ENCODE results near the gene LHFPL3.
"Not testable (repeated sequence)": the region's sequence is repeated elsewhere in the genome, so short reads cannot be mapped to it uniquely, and the experiment has no call there.

The LHFPL3 gene

GRCh38 chr7:104928721-104929400 is 600.5 kb downstream of the LHFPL3 start:
- Histone ChIP-seq H3K27me3 (ENCODE audit: control insufficient read depth, insufficient read depth, low read length) (no peaks in the 10 kb centered on the region), H3K4me2 (ENCODE audit: low read length) (no peak overlapping the region), H3K36me3 (ENCODE audit: insufficient read depth, low read length) (no peaks in the 10 kb centered on the region), H3K9ac (ENCODE audit: low read depth, low read length) (no peak overlapping the region), H3K4me3 (ENCODE audit: low read length) (no peak overlapping the region), H3K4me1 (ENCODE audit: control insufficient read depth, insufficient read depth, low read length) (no peaks in the 10 kb centered on the region), H3K9me3 (replicated peaks; ENCODE audit: low read length) (no peaks in the 10 kb centered on the region)

GRCh38 chr7:104929921-104930320 is 601.5 kb downstream of the LHFPL3 start:
- no peaks in the 10 kb centered on the region for H3K27me3 ChIP-seq (ENCODE audit: control insufficient read depth, insufficient read depth, low read length)
- no peaks in the 10 kb centered on the region for H3K36me3 ChIP-seq (ENCODE audit: insufficient read depth, low read length)
- no peak overlapping the region for H3K9ac ChIP-seq (ENCODE audit: low read depth, low read length)
- no peaks in the 10 kb centered on the region for H3K4me1 ChIP-seq (ENCODE audit: control insufficient read depth, insufficient read depth, low read length)
- H3K4me2 ChIP-seq (ENCODE audit: low read length): no peak overlapping the region
- no peak overlapping the region for H3K4me3 ChIP-seq (ENCODE audit: low read length)
- H3K9me3 ChIP-seq (replicated peaks; ENCODE audit: low read length): no peaks in the 10 kb centered on the region

- Histone ChIP-seq H3K9me3 (replicated peaks; ENCODE audit: low read length) (no peaks in the 10 kb centered on the region), H3K36me3 (ENCODE audit: insufficient read depth, low read length) (no peaks in the 10 kb centered on the region), H3K27me3 (ENCODE audit: control insufficient read depth, insufficient read depth, low read length) (no peaks in the 10 kb centered on the region), H3K4me2 (ENCODE audit: low read length) (no peak overlapping the region), H3K4me1 (ENCODE audit: control insufficient read depth, insufficient read depth, low read length) (no peaks in the 10 kb centered on the region), H3K4me3 (ENCODE audit: low read length) (no peak overlapping the region), H3K9ac (ENCODE audit: low read depth, low read length) (no peak overlapping the region)
Measured at GRCh38 chr7:104931181-104931781, 602.9 kb downstream of the LHFPL3 start.

- Histone ChIP-seq H3K4me1 (ENCODE audit: control insufficient read depth, insufficient read depth, low read length) (no peaks in the 10 kb centered on the region), H3K27me3 (ENCODE audit: control insufficient read depth, insufficient read depth, low read length) (no peaks in the 10 kb centered on the region), H3K9ac (ENCODE audit: low read depth, low read length) (no peak overlapping the region), H3K36me3 (ENCODE audit: insufficient read depth, low read length) (no peaks in the 10 kb centered on the region), H3K4me2 (ENCODE audit: low read length) (no peak overlapping the region), H3K4me3 (ENCODE audit: low read length) (no peak overlapping the region), H3K9me3 (replicated peaks; ENCODE audit: low read length) (no peaks in the 10 kb centered on the region)
Measured at GRCh38 chr7:104933022-104933421, 604.6 kb downstream of the LHFPL3 start.

- Histone ChIP-seq H3K27me3 (ENCODE audit: control insufficient read depth, insufficient read depth, low read length) (no peaks in the 10 kb centered on the region), H3K4me2 (ENCODE audit: low read length) (no peak overlapping the region), H3K9me3 (replicated peaks; ENCODE audit: low read length) (no peaks in the 10 kb centered on the region), H3K36me3 (ENCODE audit: insufficient read depth, low read length) (no peaks in the 10 kb centered on the region), H3K4me3 (ENCODE audit: low read length) (no peak overlapping the region), H3K9ac (ENCODE audit: low read depth, low read length) (no peak overlapping the region), H3K4me1 (ENCODE audit: control insufficient read depth, insufficient read depth, low read length) (no peaks in the 10 kb centered on the region)
Measured at GRCh38 chr7:104933521-104933988, 605.2 kb downstream of the LHFPL3 start.

GRCh38 chr7:104934665-104935064 is 606.3 kb downstream of the LHFPL3 start:
- Histone ChIP-seq H3K9me3 (replicated peaks; ENCODE audit: low read length) (no peaks in the 10 kb centered on the region), H3K36me3 (ENCODE audit: insufficient read depth, low read length) (no peaks in the 10 kb centered on the region), H3K27me3 (ENCODE audit: control insufficient read depth, insufficient read depth, low read length) (no peaks in the 10 kb centered on the region), H3K4me2 (ENCODE audit: low read length) (no peak overlapping the region), H3K4me3 (ENCODE audit: low read length) (no peak overlapping the region), H3K9ac (ENCODE audit: low read depth, low read length) (no peak overlapping the region), H3K4me1 (ENCODE audit: control insufficient read depth, insufficient read depth, low read length) (no peaks in the 10 kb centered on the region)

- no peaks in the 10 kb centered on the region for H3K4me1 ChIP-seq (ENCODE audit: control insufficient read depth, insufficient read depth, low read length)
- no peak overlapping the region for H3K4me3 ChIP-seq (ENCODE audit: low read length)
- H3K9ac ChIP-seq (ENCODE audit: low read depth, low read length): no peak overlapping the region
- H3K9me3 ChIP-seq (replicated peaks; ENCODE audit: low read length): no peaks in the 10 kb centered on the region
- H3K27me3 ChIP-seq (ENCODE audit: control insufficient read depth, insufficient read depth, low read length): no peaks in the 10 kb centered on the region
- H3K36me3 ChIP-seq (ENCODE audit: insufficient read depth, low read length): no peaks in the 10 kb centered on the region
- H3K4me2 ChIP-seq (ENCODE audit: low read length): no peak overlapping the region
Measured at GRCh38 chr7:104935276-104935675, 606.9 kb downstream of the LHFPL3 start.

GRCh38 chr7:104936546-104936945 is 608.1 kb downstream of the LHFPL3 start:
- no peaks in the 10 kb centered on the region for H3K9me3 ChIP-seq (replicated peaks; ENCODE audit: low read length)
- no peak overlapping the region for H3K4me3 ChIP-seq (ENCODE audit: low read length)
- no peaks in the 10 kb centered on the region for H3K27me3 ChIP-seq (ENCODE audit: control insufficient read depth, insufficient read depth, low read length)
- no peak overlapping the region for H3K9ac ChIP-seq (ENCODE audit: low read depth, low read length)
- no peaks in the 10 kb centered on the region for H3K36me3 ChIP-seq (ENCODE audit: insufficient read depth, low read length)
- no peaks in the 10 kb centered on the region for H3K4me1 ChIP-seq (ENCODE audit: control insufficient read depth, insufficient read depth, low read length)
- H3K4me2 ChIP-seq (ENCODE audit: low read length): no peak overlapping the region

- not testable (repeated sequence) for H3K36me3 ChIP-seq (ENCODE audit: insufficient read depth, low read length); H3K4me2 ChIP-seq (ENCODE audit: low read length); H3K4me1 ChIP-seq (ENCODE audit: control insufficient read depth, insufficient read depth, low read length); H3K9me3 ChIP-seq (replicated peaks; ENCODE audit: low read length); H3K9ac ChIP-seq (ENCODE audit: low read depth, low read length); H3K27me3 ChIP-seq (ENCODE audit: control insufficient read depth, insufficient read depth, low read length); H3K4me3 ChIP-seq (ENCODE audit: low read length)
Measured at GRCh38 chr7:104937489-104937888, 609.1 kb downstream of the LHFPL3 start.

GRCh38 chr7:104938741-104939390 is 610.5 kb downstream of the LHFPL3 start:
- H3K4me2 ChIP-seq (ENCODE audit: low read length): no peak overlapping the region

GRCh38 chr7:104940023-104940710 is 611.8 kb downstream of the LHFPL3 start:
- H3K4me2 ChIP-seq (ENCODE audit: low read length): no peak overlapping the region
- H3K27me3 ChIP-seq (ENCODE audit: control insufficient read depth, insufficient read depth, low read length): no peaks in the 10 kb centered on the region
- no peak overlapping the region for H3K9ac ChIP-seq (ENCODE audit: low read depth, low read length)
- H3K4me1 ChIP-seq (ENCODE audit: control insufficient read depth, insufficient read depth, low read length): peaks cover 9% of the 10 kb centered on the region
- no peak overlapping the region for H3K4me3 ChIP-seq (ENCODE audit: low read length)
- no peaks in the 10 kb centered on the region for H3K36me3 ChIP-seq (ENCODE audit: insufficient read depth, low read length)
- H3K9me3 ChIP-seq (replicated peaks; ENCODE audit: low read length): no peaks in the 10 kb centered on the region

More at GRCh38 chr7:104938741-104939390, 610.5 kb downstream of the LHFPL3 start:
- Histone ChIP-seq H3K27me3 (ENCODE audit: control insufficient read depth, insufficient read depth, low read length) (no peaks in the 10 kb centered on the region), H3K36me3 (ENCODE audit: insufficient read depth, low read length) (no peaks in the 10 kb centered on the region), H3K4me3 (ENCODE audit: low read length) (no peak overlapping the region), H3K4me1 (ENCODE audit: control insufficient read depth, insufficient read depth, low read length) (no peaks in the 10 kb centered on the region), H3K9ac (ENCODE audit: low read depth, low read length) (no peak overlapping the region), H3K9me3 (replicated peaks; ENCODE audit: low read length) (no peaks in the 10 kb centered on the region)
